Measurements from ENCODE around the gene RARS2.
A peak's percentile ranks its signal among the peaks of the same experiment; 100 is the strongest.
"Not testable (repeated sequence)": the region's sequence is repeated elsewhere in the genome, so short reads cannot be mapped to it uniquely, and the experiment has no call there.

Gene RARS2

GRCh38 chr6:87498048-87498447 is 91.7 kb downstream of the RARS2 start:
- no peak for DNase-seq

GRCh38 chr6:87494761-87495422 is 94.9 kb downstream of the RARS2 start:
- no peak for DNase-seq

GRCh38 chr6:87489326-87489725 is 100.5 kb downstream of the RARS2 start:
- DNase-seq, result not testable (repeated sequence)

- DNase-seq, result no peak
These were observed 102.2 kb downstream of the RARS2 start for GRCh38 chr6:87487555-87487954.

GRCh38 chr6:87484491-87484890 is 105.3 kb downstream of the RARS2 start:
- DNase-seq, result no peak

- DNase-seq, result peak; percentile 74
These were observed 105.9 kb downstream of the RARS2 start for GRCh38 chr6:87483929-87484328.

- no peak for DNase-seq
These were observed 107.4 kb downstream of the RARS2 start for GRCh38 chr6:87482366-87482765.

- no peak for DNase-seq
These were observed 107.9 kb downstream of the RARS2 start for GRCh38 chr6:87481931-87482330.

- peak; percentile 57 for DNase-seq
These were observed 116.3 kb downstream of the RARS2 start for GRCh38 chr6:87473419-87473903.

GRCh38 chr6:87472525-87473418 is 117.0 kb downstream of the RARS2 start, which contains the start of gene SLC35A1:
Gene SLC35A1 (plus strand): TSS chr6:87472974. CDS start chr6:87473004, 30 bp downstream.
- peak; percentile 80 for DNase-seq

- DNase-seq, result no peak
These were observed 124.7 kb downstream of the RARS2 start for GRCh38 chr6:87465051-87465450.
